DND-41 (cell line): ENCODE results near the gene CEBPB.

Source experiments
- EZH2 ChIP-seq: IDR thresholded peaks from 3 replicates; pipeline ENCODE4 v1.6.1; 2012; ENCODE audit warnings: borderline replicate concordance, low read depth, mild to moderate bottlenecking, moderate library complexity, low read length, inconsistent platforms; ENCODE audit not compliant: severe bottlenecking
- TF ChIP-seq, protein P1 (sequence below): IDR thresholded peaks from 2 replicates; pipeline ENCODE4 v1.5.1; 2012; ENCODE audit warnings: borderline replicate concordance, low read length, moderate library complexity, mild to moderate bottlenecking; ENCODE audit not compliant: poor library complexity, severe bottlenecking; ENCODE audit errors: extremely low read depth

DNA sequence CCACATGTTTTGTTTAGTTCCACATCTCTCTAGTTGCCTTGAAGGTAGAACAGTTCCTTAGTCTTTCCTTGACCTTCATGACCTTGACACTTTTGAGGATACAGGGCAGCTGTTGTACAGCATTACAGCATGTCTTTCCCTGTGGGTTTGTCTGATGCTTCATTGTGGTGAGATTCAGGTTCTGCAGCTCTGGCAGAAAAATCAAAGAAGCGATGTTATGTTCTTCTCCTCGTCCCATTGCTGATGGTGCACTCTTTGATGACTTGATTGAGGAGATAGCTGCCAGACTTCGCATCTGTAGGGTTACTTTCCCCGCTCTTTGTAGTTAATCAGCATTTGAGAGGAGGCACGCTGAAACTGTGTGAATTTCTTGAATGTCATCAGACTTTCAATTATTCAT is 12.0 kb downstream of the CEBPB start:
- TF ChIP-seq, protein P1, sequence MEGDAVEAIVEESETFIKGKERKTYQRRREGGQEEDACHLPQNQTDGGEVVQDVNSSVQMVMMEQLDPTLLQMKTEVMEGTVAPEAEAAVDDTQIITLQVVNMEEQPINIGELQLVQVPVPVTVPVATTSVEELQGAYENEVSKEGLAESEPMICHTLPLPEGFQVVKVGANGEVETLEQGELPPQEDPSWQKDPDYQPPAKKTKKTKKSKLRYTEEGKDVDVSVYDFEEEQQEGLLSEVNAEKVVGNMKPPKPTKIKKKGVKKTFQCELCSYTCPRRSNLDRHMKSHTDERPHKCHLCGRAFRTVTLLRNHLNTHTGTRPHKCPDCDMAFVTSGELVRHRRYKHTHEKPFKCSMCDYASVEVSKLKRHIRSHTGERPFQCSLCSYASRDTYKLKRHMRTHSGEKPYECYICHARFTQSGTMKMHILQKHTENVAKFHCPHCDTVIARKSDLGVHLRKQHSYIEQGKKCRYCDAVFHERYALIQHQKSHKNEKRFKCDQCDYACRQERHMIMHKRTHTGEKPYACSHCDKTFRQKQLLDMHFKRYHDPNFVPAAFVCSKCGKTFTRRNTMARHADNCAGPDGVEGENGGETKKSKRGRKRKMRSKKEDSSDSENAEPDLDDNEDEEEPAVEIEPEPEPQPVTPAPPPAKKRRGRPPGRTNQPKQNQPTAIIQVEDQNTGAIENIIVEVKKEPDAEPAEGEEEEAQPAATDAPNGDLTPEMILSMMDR, result no peak
- no peak for TF ChIP-seq EZH2
